ENCODE data around the gene RNASEH2B.

The RNASEH2B gene

DNA sequence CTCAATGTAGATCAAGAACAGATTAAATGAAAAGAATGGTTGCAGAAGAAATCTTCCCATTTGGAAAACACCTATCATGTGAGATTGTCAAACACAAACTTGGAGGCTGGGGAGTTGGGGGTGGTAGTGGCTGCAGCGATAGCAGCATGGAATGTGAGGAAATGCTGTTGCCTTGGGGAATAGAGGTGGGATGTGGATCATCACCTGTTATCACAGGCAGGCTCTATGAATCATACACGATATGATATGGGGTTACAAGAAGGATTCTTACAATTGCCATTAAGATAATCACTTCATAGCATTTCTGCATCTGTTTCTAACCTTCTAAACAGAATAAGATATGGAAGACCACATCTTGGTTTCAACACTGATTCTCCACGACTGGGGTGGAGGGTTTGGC is 88.7 kb downstream of the RNASEH2B start:
- no peaks in the 10 kb centered on the region for H3K9me2 ChIP-seq (replicated peaks; ENCODE audit: low read depth, low read length)
- H3K4me2 ChIP-seq (ENCODE audit: low read depth, low read length, poor library complexity, severe bottlenecking), result no peak overlapping the region
- peaks cover 5% of the 10 kb centered on the region for H3K4me1 ChIP-seq (ENCODE audit: insufficient read depth, low read length, poor library complexity, severe bottlenecking)
- H2AFZ ChIP-seq (ENCODE audit: low read length), result no peak overlapping the region
- H3K9me3 ChIP-seq (ENCODE audit: insufficient read depth, low read depth, low read length), result no peaks in the 10 kb centered on the region
- H4K20me1 ChIP-seq (ENCODE audit: insufficient read depth, low read length, poor library complexity, severe bottlenecking), result no peaks in the 10 kb centered on the region
- no peaks in the 10 kb centered on the region for H3K27me3 ChIP-seq (ENCODE audit: insufficient read depth, low read length, poor library complexity, severe bottlenecking)
- H3F3A ChIP-seq (ENCODE audit: low read depth), result no peaks in the 10 kb centered on the region
- no peaks in the 10 kb centered on the region for H3K79me2 ChIP-seq (ENCODE audit: insufficient read depth, low read length)
- no peak overlapping the region for H3K9ac ChIP-seq (ENCODE audit: low read depth, low read length, poor library complexity, severe bottlenecking)
- TF ChIP-seq EZH2phosphoT487 (IDR thresholded peaks at IDR 0.05; ENCODE audit: borderline replicate concordance) (no peak), CTCF (conservative IDR thresholded peaks at IDR 0.05; ENCODE audit: low read length) (no peak)
- no peak overlapping the region for H3K4me3 ChIP-seq (ENCODE audit: low read length, poor library complexity, severe bottlenecking)
- H3K36me3 ChIP-seq (ENCODE audit: insufficient read depth, low read length), result no peaks in the 10 kb centered on the region

DNA sequence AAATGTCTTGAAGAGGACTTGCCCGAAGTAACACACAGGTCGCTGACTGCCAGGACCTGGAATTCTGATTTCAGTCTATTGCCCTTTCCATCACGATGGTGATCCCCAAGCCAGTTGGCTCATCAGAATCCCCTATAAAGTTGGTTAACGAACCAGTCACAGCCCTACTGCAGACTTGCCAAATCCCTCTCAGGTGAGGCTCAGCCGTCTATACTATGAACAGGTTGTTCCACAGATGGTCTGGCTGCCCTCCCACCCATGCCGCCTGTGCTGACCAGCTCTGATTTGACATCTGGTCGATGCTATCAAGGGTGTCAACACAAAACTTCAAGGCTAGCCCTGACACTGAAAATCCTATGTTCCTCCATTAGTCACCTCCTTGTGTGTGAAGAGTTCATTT is 90.0 kb downstream of the RNASEH2B start:
- H3K4me2 ChIP-seq (ENCODE audit: low read depth, low read length, poor library complexity, severe bottlenecking), result no peak overlapping the region

GRCh38 chr13:51000061-51000460 is 90.5 kb downstream of the RNASEH2B start:
- no peaks in the 10 kb centered on the region for H3K36me3 ChIP-seq (ENCODE audit: insufficient read depth, low read length)
- H3K9me2 ChIP-seq (replicated peaks; ENCODE audit: low read depth, low read length), result no peaks in the 10 kb centered on the region
- no peak overlapping the region for H3K4me3 ChIP-seq (ENCODE audit: low read length, poor library complexity, severe bottlenecking)
- no peak for TF ChIP-seq CTCF (conservative IDR thresholded peaks at IDR 0.05; ENCODE audit: low read length)
- no peak for TF ChIP-seq EZH2phosphoT487 (IDR thresholded peaks at IDR 0.05; ENCODE audit: borderline replicate concordance)
- no peaks in the 10 kb centered on the region for H3K79me2 ChIP-seq (ENCODE audit: insufficient read depth, low read length)
- H3K4me2 ChIP-seq (ENCODE audit: low read depth, low read length, poor library complexity, severe bottlenecking), result no peak overlapping the region
- H3K9me3 ChIP-seq (ENCODE audit: insufficient read depth, low read depth, low read length), result no peaks in the 10 kb centered on the region
- H3F3A ChIP-seq (ENCODE audit: low read depth), result no peaks in the 10 kb centered on the region
- H3K4me1 ChIP-seq (ENCODE audit: insufficient read depth, low read length, poor library complexity, severe bottlenecking), result no peaks in the 10 kb centered on the region
- no peaks in the 10 kb centered on the region for H3K27me3 ChIP-seq (ENCODE audit: insufficient read depth, low read length, poor library complexity, severe bottlenecking)
- no peak overlapping the region for H2AFZ ChIP-seq (ENCODE audit: low read length)
- no peaks in the 10 kb centered on the region for H4K20me1 ChIP-seq (ENCODE audit: insufficient read depth, low read length, poor library complexity, severe bottlenecking)
- no peak overlapping the region for H3K9ac ChIP-seq (ENCODE audit: low read depth, low read length, poor library complexity, severe bottlenecking)

More for the DNA sequence above, 90.0 kb downstream of the RNASEH2B start:
- Histone ChIP-seq H3K79me2 (ENCODE audit: insufficient read depth, low read length) (no peaks in the 10 kb centered on the region), H3K9ac (ENCODE audit: low read depth, low read length, poor library complexity, severe bottlenecking) (no peak overlapping the region), H3K4me3 (ENCODE audit: low read length, poor library complexity, severe bottlenecking) (no peak overlapping the region), H3K4me1 (ENCODE audit: insufficient read depth, low read length, poor library complexity, severe bottlenecking) (no peaks in the 10 kb centered on the region), H3K27me3 (ENCODE audit: insufficient read depth, low read length, poor library complexity, severe bottlenecking) (no peaks in the 10 kb centered on the region), H3K36me3 (ENCODE audit: insufficient read depth, low read length) (no peaks in the 10 kb centered on the region), H2AFZ (ENCODE audit: low read length) (no peak overlapping the region), H4K20me1 (ENCODE audit: insufficient read depth, low read length, poor library complexity, severe bottlenecking) (no peaks in the 10 kb centered on the region), H3K9me2 (replicated peaks; ENCODE audit: low read depth, low read length) (no peaks in the 10 kb centered on the region), H3F3A (ENCODE audit: low read depth) (no peaks in the 10 kb centered on the region), H3K9me3 (ENCODE audit: insufficient read depth, low read depth, low read length) (no peaks in the 10 kb centered on the region)
- TF ChIP-seq EZH2phosphoT487 (IDR thresholded peaks at IDR 0.05; ENCODE audit: borderline replicate concordance) (no peak), CTCF (conservative IDR thresholded peaks at IDR 0.05; ENCODE audit: low read length) (no peak)
